PFSK-1 (cell line): ENCODE results near the gene STK16.

Experiments
- FOXP2 ChIP-seq: optimal IDR thresholded peaks from 2 replicates; pipeline ENCODE3; 2011; ENCODE audit warnings: borderline replicate concordance, control low read depth, inconsistent platforms; ENCODE audit not compliant: insufficient read depth; ENCODE audit errors: extremely low read length, extremely low read depth
- POLR2AphosphoS5 ChIP-seq: IDR thresholded peaks from 2 replicates; pipeline ENCODE4 v1.6.1; 2012; ENCODE audit warnings: low read depth, mild to moderate bottlenecking, control low read depth, low read length, moderate library complexity
- SIN3A ChIP-seq: IDR thresholded peaks from 2 replicates; pipeline ENCODE4 v1.6.1; 2012; ENCODE audit warnings: mild to moderate bottlenecking, low read length, moderate library complexity, borderline replicate concordance; ENCODE audit not compliant: insufficient read depth

GRCh38 chr2:219278655-219279150, 33.4 kb downstream of the STK16 start:
- TF ChIP-seq POLR2AphosphoS5, result no peak; the same call in 1 of the 2 replicates
- no peak for TF ChIP-seq FOXP2
- TF ChIP-seq SIN3A, result no peak
